Trophoblast cell (in vitro differentiated cells and primary cell): Measurements from ENCODE around the gene CDSN.

Experiments used
- DNase-seq, 2 donors: peaks; one replicate each; pipeline ENCODE4 v3.0.0-alpha.2; 2016
- H2AFZ ChIP-seq: 2 replicates; pipeline ENCODE4 v1.6.1; 2013; ENCODE audit warnings: low read length, moderate library complexity, mild to moderate bottlenecking; ENCODE audit not compliant: insufficient read depth, poor library complexity
- H2AK5ac ChIP-seq: 2 replicates; pipeline ENCODE4 v1.6.1; 2013; ENCODE audit warnings: mild to moderate bottlenecking, low read length
- H2BK120ac ChIP-seq: 2 replicates; pipeline ENCODE4 v1.6.1; 2013; ENCODE audit warnings: low read length, mild to moderate bottlenecking, moderate library complexity; ENCODE audit not compliant: insufficient read depth, poor library complexity
- H2BK12ac ChIP-seq: 2 replicates; pipeline ENCODE4 v1.6.1; 2013; ENCODE audit warnings: mild to moderate bottlenecking, low read length, moderate library complexity
- H2BK5ac ChIP-seq: 2 replicates; pipeline ENCODE4 v1.6.1; 2013; ENCODE audit warnings: low read length, low read depth, moderate library complexity, mild to moderate bottlenecking; ENCODE audit not compliant: poor library complexity
- H3K14ac ChIP-seq: 2 replicates; pipeline ENCODE4 v1.6.1; 2013; ENCODE audit warnings: mild to moderate bottlenecking, low read length
- H3K18ac ChIP-seq: 2 replicates; pipeline ENCODE4 v1.6.1; 2013; ENCODE audit warnings: mild to moderate bottlenecking, low read length
- H3K23ac ChIP-seq: 2 replicates; pipeline ENCODE4 v1.6.1; 2013; ENCODE audit warnings: low read length
- H3K27ac ChIP-seq: 2 replicates; pipeline ENCODE4 v1.5.1; 2013; ENCODE audit warnings: low read depth, mild to moderate bottlenecking, inconsistent platforms, low read length, moderate library complexity
- H3K27me3 ChIP-seq: 2 replicates; pipeline ENCODE4 v1.6.1; 2013; ENCODE audit warnings: inconsistent platforms, mild to moderate bottlenecking, low read length, moderate library complexity; ENCODE audit not compliant: insufficient read depth
- H3K36me3 ChIP-seq, 2 experiments: 1 replicate in 1 of 2; 2 replicates in 1 of 2; pipeline ENCODE4 v1.6.1; 2013; ENCODE audit warnings: low read length in 2 of 2, mild to moderate bottlenecking in 2 of 2, moderate library complexity in 1 of 2; ENCODE audit not compliant: insufficient read depth in 2 of 2, control insufficient read depth in 1 of 2
- H3K4ac ChIP-seq: 2 replicates; pipeline ENCODE4 v1.6.1; 2013; ENCODE audit warnings: low read depth, mild to moderate bottlenecking, low read length, moderate library complexity
- H3K4me1 ChIP-seq, 2 experiments: 1 replicate in 1 of 2; 2 replicates in 1 of 2; pipeline ENCODE4 v1.6.1; 2013; ENCODE audit warnings: low read length in 2 of 2, mild to moderate bottlenecking in 2 of 2, moderate library complexity in 1 of 2; ENCODE audit not compliant: insufficient read depth in 2 of 2, control insufficient read depth in 1 of 2
- H3K4me2 ChIP-seq: 2 replicates; pipeline ENCODE4 v1.6.1; 2013; ENCODE audit warnings: inconsistent platforms, mild to moderate bottlenecking, low read length, moderate library complexity
- H3K4me3 ChIP-seq: 2 replicates; pipeline ENCODE4 v1.5.1; 2013; ENCODE audit warnings: mild to moderate bottlenecking, low read depth, low read length, inconsistent platforms
- H3K79me1 ChIP-seq: one replicate; pipeline ENCODE4 v1.6.1; 2013; ENCODE audit warnings: low read length
- H3K79me2 ChIP-seq: 2 replicates; pipeline ENCODE4 v1.6.1; 2013; ENCODE audit warnings: low read length, mild to moderate bottlenecking; ENCODE audit not compliant: control insufficient read depth, insufficient read depth, poor library complexity
- H3K9ac ChIP-seq: 2 replicates; pipeline ENCODE4 v1.6.1; 2013; ENCODE audit warnings: mild to moderate bottlenecking, low read length
- H3K9me3 ChIP-seq: 2 replicates; pipeline ENCODE4 v1.6.1; 2013; ENCODE audit warnings: low read depth, mild to moderate bottlenecking, control low read depth, inconsistent platforms, low read length; ENCODE audit not compliant: insufficient read depth
- H4K12ac ChIP-seq: 2 replicates; pipeline ENCODE4 v1.6.1; 2013; ENCODE audit warnings: low read depth, mild to moderate bottlenecking, low read length, moderate library complexity
- H4K8ac ChIP-seq: 2 replicates; pipeline ENCODE4 v1.6.1; 2013; ENCODE audit warnings: low read depth, mild to moderate bottlenecking, low read length, moderate library complexity
- H4K91ac ChIP-seq: one replicate; pipeline ENCODE4 v1.6.1; 2013; ENCODE audit warnings: low read depth, mild to moderate bottlenecking, low read length, moderate library complexity
- WGBS: extraction: QIAGEN DNeasy Blood & Tissue Kit; methylation state at CpG from one replicate; pipeline ENCODE4 v1.1.7; 2013; ENCODE audit warnings: missing lambda C conversion rate; ENCODE audit not compliant: insufficient read length, insufficient coverage; ENCODE audit errors: extremely low coverage; 5-methylcytosine and 5-hydroxymethylcytosine counted together

CDSN gene

GRCh38 chr6:31157513-31158139 is 37.4 kb upstream of the CDSN start, which contains the start of gene CCHCR1:
Gene CCHCR1 (minus strand): TSS chr6:31157802. CDS start chr6:31157600, 202 bp downstream.
- no CpG with 5 or more reads among the region's 14 CpGs for WGBS
- Histone ChIP-seq H3K4me2 (peak within 1 kb of the TSS; percentile 92), H2AK5ac (no peak within 1 kb of the TSS)

DNA sequence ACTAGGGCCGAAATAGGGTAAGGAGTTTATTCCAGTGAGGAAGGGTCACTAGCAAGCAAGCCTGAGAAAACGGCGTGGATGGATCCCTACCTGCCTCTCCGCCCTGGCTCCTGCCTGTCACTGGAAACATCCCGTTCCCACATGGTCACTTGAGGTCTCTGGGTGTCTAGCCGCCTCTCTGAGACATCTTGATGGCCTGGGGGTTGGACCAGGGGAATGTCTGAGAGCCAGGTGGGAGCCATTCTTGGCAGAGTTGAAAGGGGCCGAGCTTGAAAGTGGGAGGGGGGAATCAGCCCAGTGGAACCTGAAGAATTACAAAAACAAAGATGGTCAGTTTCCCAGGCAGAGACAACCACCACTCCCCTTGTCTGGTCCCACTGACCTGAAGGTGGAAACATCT is 36.4 kb upstream of the CDSN start:
- Histone ChIP-seq H4K91ac (no peak overlapping the region), H3K18ac (no peak overlapping the region), H3K4me3 (no peak overlapping the region), H3K14ac (no peak overlapping the region), H3K9ac (no peak overlapping the region), H2BK5ac (no peak overlapping the region), H2AK5ac (no peak overlapping the region), H3K23ac (no peak overlapping the region), H3K79me1 (peaks cover 4% of the 10 kb centered on the region), H2BK12ac (no peak overlapping the region), H3K79me2 (peaks cover 2% of the 10 kb centered on the region), H4K12ac (no peak overlapping the region), H3K4me2 (no peak overlapping the region), H3K4me1 (peaks cover 10 to 13% of the 10 kb centered on the region in 2 experiments), H4K8ac (no peak overlapping the region), H2AFZ (no peak overlapping the region), H3K9me3 (no peaks in the 10 kb centered on the region), H3K27me3 (no peaks in the 10 kb centered on the region), H3K36me3 (peaks cover 10 to 11% of the 10 kb centered on the region in 2 experiments), H3K27ac (no peak overlapping the region), H2BK120ac (no peak overlapping the region), H3K4ac (no peak overlapping the region)
- no CpG with 5 or more reads among the region's 7 CpGs for WGBS
- no peak for DNase-seq

More at GRCh38 chr6:31157513-31158139, 37.4 kb upstream of the CDSN start, which contains the start of gene CCHCR1:
- no peak for DNase-seq
- Histone ChIP-seq H3K27me3 (no peaks in the 10 kb centered on the region), H4K8ac (peak within 1 kb of the TSS; percentile 73), H2BK12ac (no peak within 1 kb of the TSS), H3K14ac (peak within 1 kb of the TSS; percentile 43), H3K79me1 (peaks cover 4% of the 10 kb centered on the region), H4K12ac (peak within 1 kb of the TSS; percentile 45), H3K23ac (no peak within 1 kb of the TSS), H2BK120ac (no peak within 1 kb of the TSS), H3K4me1 (peaks cover 10 to 13% of the 10 kb centered on the region in 2 experiments), H3K18ac (no peak within 1 kb of the TSS), H3K4me3 (peak within 1 kb of the TSS; percentile 85), H3K27ac (no peak within 1 kb of the TSS), H3K36me3 (peaks cover 12 to 17% of the 10 kb centered on the region in 2 experiments), H3K4ac (no peak within 1 kb of the TSS), H4K91ac (peak within 1 kb of the TSS; percentile 51), H3K79me2 (peaks cover 2% of the 10 kb centered on the region), H3K9me3 (no peaks in the 10 kb centered on the region), H3K9ac (peak within 1 kb of the TSS; percentile 95), H2BK5ac (peak within 1 kb of the TSS; percentile 17), H2AFZ (peak within 1 kb of the TSS; percentile 99)

DNA sequence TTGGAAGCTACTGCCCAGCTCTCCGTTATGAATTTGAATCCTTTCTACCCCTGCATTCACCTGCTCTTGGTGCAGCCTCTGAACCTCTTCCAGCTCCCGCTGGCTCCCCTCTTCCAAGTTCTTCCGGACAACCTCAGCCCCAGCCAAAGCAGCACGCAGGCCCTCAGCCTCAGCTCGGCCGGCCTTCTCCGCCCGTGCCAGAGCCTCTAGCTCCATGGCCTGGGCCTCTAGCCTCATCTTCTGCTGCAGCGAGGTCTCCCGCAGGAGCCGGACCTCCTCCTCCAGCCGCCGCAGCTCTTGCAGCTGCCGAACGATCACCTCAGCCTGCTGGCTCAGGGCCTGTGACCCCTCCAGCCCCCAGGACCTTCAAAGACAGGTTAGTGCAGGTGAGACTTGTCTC is 34.2 kb upstream of the CDSN start:
- H2BK120ac ChIP-seq: no peak overlapping the region
- no peak overlapping the region for H2BK12ac ChIP-seq
- H3K23ac ChIP-seq: no peak overlapping the region
- peaks cover 4% of the 10 kb centered on the region for H3K79me1 ChIP-seq
- no peak overlapping the region for H2AK5ac ChIP-seq
- peaks cover 7 to 10% of the 10 kb centered on the region in 2 experiments for H3K4me1 ChIP-seq
- no peaks in the 10 kb centered on the region for H3K27me3 ChIP-seq
- no peak overlapping the region for H4K91ac ChIP-seq
- H3K9ac ChIP-seq: no peak overlapping the region
- no peak overlapping the region for H4K12ac ChIP-seq
- no peak for DNase-seq
- H3K14ac ChIP-seq: no peak overlapping the region
- no CpG with 5 or more reads among the region's 15 CpGs for WGBS
- no peak overlapping the region for H3K4ac ChIP-seq
- H2BK5ac ChIP-seq: no peak overlapping the region
- H3K27ac ChIP-seq: no peak overlapping the region
- H3K4me3 ChIP-seq: no peak overlapping the region
- no peak overlapping the region for H3K4me2 ChIP-seq
- H3K9me3 ChIP-seq: no peaks in the 10 kb centered on the region
- peaks cover 2% of the 10 kb centered on the region for H3K79me2 ChIP-seq
- H3K36me3 ChIP-seq: peaks cover 20 to 24% of the 10 kb centered on the region in 2 experiments
- H2AFZ ChIP-seq: no peak overlapping the region
- no peak overlapping the region for H3K18ac ChIP-seq
- H4K8ac ChIP-seq: no peak overlapping the region

DNA sequence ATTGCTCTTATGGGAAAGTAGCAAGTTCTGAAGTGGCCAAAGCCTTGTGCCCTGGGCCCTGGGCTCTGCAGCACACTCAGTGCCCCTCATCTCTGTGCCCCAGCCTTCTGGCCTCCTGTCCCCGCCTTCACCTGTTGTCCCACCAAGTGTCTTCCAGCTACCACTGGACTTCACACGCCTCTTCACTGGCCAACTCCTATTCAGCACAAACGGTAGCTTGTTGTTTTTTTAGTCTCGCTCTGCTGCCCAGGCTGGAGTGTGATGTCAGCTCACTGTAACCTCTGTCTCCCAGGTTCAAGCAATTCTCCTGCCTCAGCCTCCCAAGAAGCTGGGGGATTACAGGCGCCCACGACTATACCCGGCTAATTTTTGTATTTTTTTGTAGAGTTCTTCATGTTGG is 32.5 kb upstream of the CDSN start:
- H4K8ac ChIP-seq: no peak overlapping the region
- no peak overlapping the region for H3K14ac ChIP-seq
- H3K9ac ChIP-seq: no peak overlapping the region
- H3K4me3 ChIP-seq: no peak overlapping the region
- H3K27me3 ChIP-seq: no peaks in the 10 kb centered on the region
- H4K91ac ChIP-seq: no peak overlapping the region
- H2AFZ ChIP-seq: no peak overlapping the region
- H3K36me3 ChIP-seq: peaks cover 24 to 32% of the 10 kb centered on the region in 2 experiments
- DNase-seq: no peak
- peaks cover 3 to 4% of the 10 kb centered on the region in 2 experiments for H3K4me1 ChIP-seq
- no peak overlapping the region for H4K12ac ChIP-seq
- no peak overlapping the region for H3K4ac ChIP-seq
- no peak overlapping the region for H3K27ac ChIP-seq
- no CpG with 5 or more reads among the region's 7 CpGs for WGBS
- peaks cover 4% of the 10 kb centered on the region for H3K9me3 ChIP-seq
- H3K79me2 ChIP-seq: peaks cover 1% of the 10 kb centered on the region
- no peak overlapping the region for H2BK5ac ChIP-seq
- no peak overlapping the region for H3K4me2 ChIP-seq
- no peak overlapping the region for H2BK120ac ChIP-seq
- no peak overlapping the region for H2BK12ac ChIP-seq
- H3K23ac ChIP-seq: no peak overlapping the region
- H3K79me1 ChIP-seq: peaks cover under 1% of the 10 kb centered on the region
- H2AK5ac ChIP-seq: no peak overlapping the region
- no peak overlapping the region for H3K18ac ChIP-seq
